ENCODE data around the gene COL15A1. TPM values are rescaled to one million over a fixed set of nuclear protein-coding genes. Genes with fewer than 3 reads are reported as not detected.

Gene COL15A1
- total RNA-seq, 1 experiment from 2014 or later, result 0.04 TPM

- no peaks in the 10 kb centered on the region for H3K4me1 ChIP-seq (ENCODE audit: insufficient read depth, low read length, poor library complexity, severe bottlenecking)
- ChIA-PET CTCF (no interaction called here), POLR2A (ENCODE audit: low non-redundant PET) (no interaction called here)
- H3K4me3 ChIP-seq (ENCODE audit: low read depth, low read length, poor library complexity, severe bottlenecking), result no peak overlapping the region
- BruUV-seq (replicated peaks), result no TSS peak
- DNase-seq (ENCODE audit: low spot score), result no peak
- H3K36me3 ChIP-seq (ENCODE audit: insufficient read depth, low read length, poor library complexity, severe bottlenecking), result no peaks in the 10 kb centered on the region
- TF ChIP-seq CTCF (conservative IDR thresholded peaks at IDR 0.05; ENCODE audit: low read depth, low read length) (no peak), EZH2 (IDR thresholded peaks at IDR 0.05; ENCODE audit: borderline replicate concordance, low read depth, low read length, poor library complexity, severe bottlenecking) (no peak)
- intact Hi-C loops (cut with micrococcal nuclease; ENCODE audit: unreplicated experiment), result no loop called here
- H3K27ac ChIP-seq (ENCODE audit: low read depth, low read length, poor library complexity, severe bottlenecking), result no peak overlapping the region
- no peaks in the 10 kb centered on the region for H3K9me3 ChIP-seq (ENCODE audit: low read depth, low read length, poor library complexity, severe bottlenecking)
- no peaks in the 10 kb centered on the region for H3K27me3 ChIP-seq (replicated peaks; ENCODE audit: insufficient read depth, low read depth, low read length, poor library complexity)
These were observed 19.2 kb downstream of the COL15A1 start for GRCh38 chr9:98962861-98963260.

- Histone ChIP-seq H3K9me3 (ENCODE audit: low read depth, low read length, poor library complexity, severe bottlenecking) (no peaks in the 10 kb centered on the region), H3K27me3 (replicated peaks; ENCODE audit: insufficient read depth, low read depth, low read length, poor library complexity) (no peaks in the 10 kb centered on the region), H3K4me3 (ENCODE audit: low read depth, low read length, poor library complexity, severe bottlenecking) (no peak overlapping the region), H3K27ac (ENCODE audit: low read depth, low read length, poor library complexity, severe bottlenecking) (no peak overlapping the region), H3K4me1 (ENCODE audit: insufficient read depth, low read length, poor library complexity, severe bottlenecking) (no peaks in the 10 kb centered on the region), H3K36me3 (ENCODE audit: insufficient read depth, low read length, poor library complexity, severe bottlenecking) (no peaks in the 10 kb centered on the region)
- no peak for DNase-seq (ENCODE audit: low spot score)
- CTCF ChIA-PET, result no interaction called here
- BruUV-seq (replicated peaks), result no TSS peak
- TF ChIP-seq EZH2 (IDR thresholded peaks at IDR 0.05; ENCODE audit: borderline replicate concordance, low read depth, low read length, poor library complexity, severe bottlenecking) (no peak), CTCF (conservative IDR thresholded peaks at IDR 0.05; ENCODE audit: low read depth, low read length) (no peak)
- POLR2A ChIA-PET (ENCODE audit: low non-redundant PET), result no interaction called here
- intact Hi-C loops (cut with micrococcal nuclease; ENCODE audit: unreplicated experiment), result no loop called here
These were observed 20.5 kb downstream of the COL15A1 start for GRCh38 chr9:98964201-98964600.

GRCh38 chr9:98964911-98965336 is 21.2 kb downstream of the COL15A1 start:
- BruUV-seq (replicated peaks), result no TSS peak
- CTCF ChIA-PET, result interaction anchor here (0.6 kb wide), 1 partner anchor 35 kb away, joined by 5 read pairs; no protein-coding TSS in a partner anchor
- POLR2A ChIA-PET (ENCODE audit: low non-redundant PET), result no interaction called here
- no peaks in the 10 kb centered on the region for H3K4me1 ChIP-seq (ENCODE audit: insufficient read depth, low read length, poor library complexity, severe bottlenecking)
- no peaks in the 10 kb centered on the region for H3K9me3 ChIP-seq (ENCODE audit: low read depth, low read length, poor library complexity, severe bottlenecking)
- H3K27me3 ChIP-seq (replicated peaks; ENCODE audit: insufficient read depth, low read depth, low read length, poor library complexity), result no peaks in the 10 kb centered on the region
- no peak for DNase-seq (ENCODE audit: low spot score)
- H3K4me3 ChIP-seq (ENCODE audit: low read depth, low read length, poor library complexity, severe bottlenecking), result no peak overlapping the region
- H3K36me3 ChIP-seq (ENCODE audit: insufficient read depth, low read length, poor library complexity, severe bottlenecking), result no peaks in the 10 kb centered on the region
- no peak for TF ChIP-seq CTCF (conservative IDR thresholded peaks at IDR 0.05; ENCODE audit: low read depth, low read length)
- TF ChIP-seq EZH2 (IDR thresholded peaks at IDR 0.05; ENCODE audit: borderline replicate concordance, low read depth, low read length, poor library complexity, severe bottlenecking), result no peak
- H3K27ac ChIP-seq (ENCODE audit: low read depth, low read length, poor library complexity, severe bottlenecking), result no peak overlapping the region
- intact Hi-C loops (cut with micrococcal nuclease; ENCODE audit: unreplicated experiment), result no loop called here

All from A673 (cell line).